Renal cortical epithelial cell (primary cell): ENCODE measurements around the gene PIK3R1. TPM values are rescaled to one million over a fixed set of nuclear protein-coding genes. Genes with fewer than 3 reads are reported as not detected.
"Not testable (repeated sequence)": the region's sequence is repeated elsewhere in the genome, so short reads cannot be mapped to it uniquely, and the experiment has no call there.

Source experiments
- DNase-seq: peaks from one replicate; pipeline ENCODE4 v3.0.0-alpha.2; 2011; ENCODE audit warnings: low read depth
- total RNA-seq: library from RNA; depleted of rRNA; stranded (reverse); fragments of >200 nt; gene quantifications from 2 replicates; pipeline ENCODE4 v1.2.3, GENCODE V29; 2014

PIK3R1 gene
- total RNA-seq, 1 donor from 2014 or later = 76.5 TPM

DNA sequence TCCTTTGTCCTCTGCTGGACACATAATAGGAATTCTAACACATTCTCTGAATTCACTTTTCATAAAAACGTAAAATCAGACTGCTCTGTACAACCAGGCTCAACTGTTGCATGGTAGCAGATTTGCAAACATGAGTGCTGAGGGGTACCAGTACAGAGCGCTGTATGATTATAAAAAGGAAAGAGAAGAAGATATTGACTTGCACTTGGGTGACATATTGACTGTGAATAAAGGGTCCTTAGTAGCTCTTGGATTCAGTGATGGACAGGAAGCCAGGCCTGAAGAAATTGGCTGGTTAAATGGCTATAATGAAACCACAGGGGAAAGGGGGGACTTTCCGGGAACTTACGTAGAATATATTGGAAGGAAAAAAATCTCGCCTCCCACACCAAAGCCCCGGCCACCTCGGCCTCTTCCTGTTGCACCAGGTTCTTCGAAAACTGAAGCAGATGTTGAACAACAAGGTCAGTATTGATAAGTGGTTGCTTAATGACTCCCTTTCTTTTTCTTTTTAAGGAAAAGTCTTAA lies 11.1 kb downstream of the PIK3R1 start:
- DNase-seq = no peak

GRCh38 chr5:68227532-68228160 lies 12.1 kb downstream of the PIK3R1 start:
- DNase-seq = no peak

DNA sequence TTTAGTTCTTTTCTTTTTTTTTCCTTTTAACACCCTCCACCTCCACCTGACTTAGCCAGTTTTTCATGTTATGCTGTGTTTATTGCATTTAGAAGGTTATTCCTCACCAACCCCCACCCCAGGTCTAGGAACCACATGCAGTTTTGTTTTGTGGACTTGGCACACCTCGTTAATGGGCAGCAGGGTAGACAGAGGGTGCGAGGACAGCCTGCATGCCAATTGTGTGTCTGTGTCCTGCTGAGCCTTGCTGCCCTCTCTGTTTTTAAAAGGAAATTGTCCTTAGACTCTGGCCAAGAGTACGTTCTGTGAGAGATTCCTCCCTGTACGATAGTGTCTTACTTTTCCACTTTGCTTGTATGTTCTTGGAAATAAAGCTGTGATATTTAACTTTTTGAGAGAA lies 13.9 kb downstream of the PIK3R1 start:
- no peak for DNase-seq

- no peak for DNase-seq
Measured at GRCh38 chr5:68230285-68230684, 14.7 kb downstream of the PIK3R1 start.

- DNase-seq = no peak
Measured at GRCh38 chr5:68231414-68232076, 16.0 kb downstream of the PIK3R1 start.

GRCh38 chr5:68232277-68232676 lies 16.7 kb downstream of the PIK3R1 start:
- DNase-seq = no peak

DNA sequence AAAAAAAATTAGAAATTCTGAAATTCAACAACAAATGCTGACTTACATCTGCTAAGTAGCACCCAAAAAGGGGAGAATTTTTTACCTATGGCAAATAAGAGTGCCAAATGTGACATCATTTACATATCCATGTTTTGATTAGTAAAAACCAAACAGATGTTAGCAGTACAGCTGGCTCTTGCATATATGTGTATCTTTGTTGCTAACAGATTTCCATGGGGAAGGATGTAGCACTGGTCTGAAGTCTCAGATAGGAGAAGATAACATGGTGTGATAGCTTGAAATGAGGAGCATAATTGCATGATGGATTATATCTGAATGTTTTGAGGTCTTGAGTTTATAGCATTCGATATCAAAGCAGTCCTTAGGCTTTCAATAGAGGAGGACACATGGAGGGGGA lies 17.5 kb downstream of the PIK3R1 start:
- DNase-seq = no peak

- not testable (repeated sequence) for DNase-seq
Measured at GRCh38 chr5:68235229-68235628, 19.7 kb downstream of the PIK3R1 start.

GRCh38 chr5:68237715-68238114 lies 22.2 kb downstream of the PIK3R1 start:
- DNase-seq = no peak

- peak; percentile 84 for DNase-seq
Measured at GRCh38 chr5:68239487-68239886, 23.9 kb downstream of the PIK3R1 start.

DNA sequence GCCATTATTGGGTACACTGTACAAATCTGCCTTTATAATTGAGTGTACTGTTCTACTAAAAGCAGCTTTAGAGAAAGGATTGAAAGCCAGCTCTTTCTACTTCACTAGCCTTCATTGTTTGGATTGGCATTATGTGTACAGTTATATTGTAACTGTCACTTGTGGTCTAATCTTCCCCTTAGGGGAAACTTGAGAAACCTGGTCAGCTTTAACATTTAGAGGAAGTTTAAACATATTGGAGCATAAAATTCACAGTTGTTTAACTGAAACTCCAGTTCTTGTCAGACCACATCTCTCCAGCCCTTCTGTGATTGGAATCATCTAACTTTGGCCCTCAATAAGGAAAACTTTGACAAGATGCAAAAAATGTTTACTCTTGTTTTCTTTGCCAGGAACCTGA lies 24.6 kb downstream of the PIK3R1 start:
- peak; percentile 75 for DNase-seq

DNA sequence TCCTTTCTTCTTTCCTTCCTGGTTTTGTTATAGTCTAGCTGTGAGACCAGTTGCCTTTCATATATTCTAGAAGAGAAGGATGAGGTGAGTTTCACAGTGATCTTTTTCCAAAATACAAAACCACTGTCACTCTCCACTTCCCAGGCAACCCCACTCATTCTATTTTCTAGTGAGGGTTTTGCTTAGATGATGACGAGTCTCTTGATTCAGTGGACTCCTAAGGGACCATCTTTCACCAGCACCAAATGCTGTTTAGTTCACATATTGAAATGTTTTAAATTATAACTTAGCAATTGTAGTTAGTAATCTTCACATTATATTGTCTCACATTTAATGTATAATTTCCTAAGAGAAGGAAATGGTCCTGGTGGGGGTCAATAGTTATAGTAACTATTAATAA lies 25.2 kb downstream of the PIK3R1 start:
- no peak for DNase-seq

- DNase-seq = peak; percentile 89
Measured at GRCh38 chr5:68242743-68243142, 27.2 kb downstream of the PIK3R1 start.

DNA sequence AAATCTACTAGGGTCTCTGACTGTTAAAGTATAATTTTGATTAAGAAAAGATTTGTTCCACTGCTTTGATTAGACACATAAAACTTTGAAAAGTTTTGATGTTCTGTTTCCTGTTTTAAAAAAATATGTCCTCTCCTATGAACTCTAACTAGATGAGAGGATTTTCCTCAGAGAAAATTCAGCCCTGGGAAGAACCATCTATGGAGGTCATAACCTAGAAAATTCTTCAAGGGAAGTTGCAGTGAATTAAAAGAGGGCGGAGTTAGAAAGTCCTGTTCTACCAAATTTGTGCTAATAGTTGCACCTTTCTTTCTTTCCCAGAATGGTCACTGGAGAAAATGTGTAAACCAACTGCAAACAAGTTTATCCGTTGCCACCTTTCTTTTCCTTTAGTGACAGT lies 27.7 kb downstream of the PIK3R1 start:
- no peak for DNase-seq

DNA sequence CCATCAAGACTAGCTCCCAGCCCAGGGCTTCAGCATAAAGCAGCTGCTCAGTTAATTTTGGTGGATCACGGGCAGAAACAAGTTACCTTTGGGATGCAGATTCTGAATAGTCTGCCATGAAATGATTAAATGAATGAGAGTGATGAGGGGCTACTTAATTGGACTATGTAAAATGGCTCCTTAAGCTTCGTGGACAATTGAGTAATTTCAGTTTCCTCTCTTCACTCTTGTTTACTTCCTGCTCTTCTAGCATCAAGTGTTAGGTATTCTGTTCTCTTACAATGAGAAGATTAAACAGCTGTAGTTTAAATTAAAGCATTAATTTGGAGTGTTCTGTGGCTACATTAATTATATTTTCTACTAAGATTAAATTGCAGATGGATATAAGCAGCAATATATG lies 28.1 kb downstream of the PIK3R1 start:
- no peak for DNase-seq

GRCh38 chr5:68245319-68245718 lies 29.8 kb downstream of the PIK3R1 start:
- DNase-seq = peak; percentile 88

DNA sequence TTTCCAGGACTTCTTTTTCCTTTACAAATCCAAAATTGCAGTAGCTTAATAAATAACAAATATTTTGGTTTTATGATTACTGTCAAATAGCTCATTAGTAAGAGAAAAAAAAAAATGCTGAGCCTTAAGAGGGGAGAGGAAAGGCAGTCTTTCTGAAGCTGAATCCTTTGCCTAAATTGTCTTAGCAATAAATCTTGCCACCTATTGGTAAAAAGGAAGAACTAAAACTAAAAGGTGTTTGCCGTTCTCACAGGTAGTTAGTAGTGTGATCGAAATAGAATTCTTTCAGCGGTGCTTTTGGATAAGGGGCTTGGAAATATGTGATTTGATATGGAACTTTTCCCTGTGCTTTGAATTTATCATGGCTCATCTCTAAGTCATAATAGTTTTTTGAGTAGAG lies 31.2 kb downstream of the PIK3R1 start:
- no peak for DNase-seq

- DNase-seq = no peak
Measured at GRCh38 chr5:68247627-68248026, 32.1 kb downstream of the PIK3R1 start.

DNA sequence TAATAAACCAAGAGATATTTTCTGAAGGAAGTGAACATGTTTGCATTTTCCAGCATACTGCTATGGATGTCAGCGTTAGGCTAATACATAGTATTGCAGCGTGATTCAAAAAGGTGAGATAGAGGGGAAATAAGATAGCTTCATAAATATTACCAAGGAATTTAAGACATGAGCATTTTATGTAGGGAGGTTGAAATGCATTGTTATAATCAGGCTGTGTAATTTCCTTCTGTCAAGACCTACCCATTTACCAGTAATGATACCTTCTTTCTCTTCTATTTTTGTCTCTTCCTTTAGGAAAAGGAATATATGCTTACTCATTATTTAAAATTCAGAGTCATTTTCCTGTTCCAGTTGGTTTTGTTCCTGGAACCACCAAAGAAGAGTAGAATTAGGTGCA lies 33.3 kb downstream of the PIK3R1 start:
- no peak for DNase-seq

- DNase-seq = no peak
Measured at GRCh38 chr5:68249520-68249919, 34.0 kb downstream of the PIK3R1 start.

GRCh38 chr5:68250661-68251298 lies 35.2 kb downstream of the PIK3R1 start:
- DNase-seq = no peak

DNA sequence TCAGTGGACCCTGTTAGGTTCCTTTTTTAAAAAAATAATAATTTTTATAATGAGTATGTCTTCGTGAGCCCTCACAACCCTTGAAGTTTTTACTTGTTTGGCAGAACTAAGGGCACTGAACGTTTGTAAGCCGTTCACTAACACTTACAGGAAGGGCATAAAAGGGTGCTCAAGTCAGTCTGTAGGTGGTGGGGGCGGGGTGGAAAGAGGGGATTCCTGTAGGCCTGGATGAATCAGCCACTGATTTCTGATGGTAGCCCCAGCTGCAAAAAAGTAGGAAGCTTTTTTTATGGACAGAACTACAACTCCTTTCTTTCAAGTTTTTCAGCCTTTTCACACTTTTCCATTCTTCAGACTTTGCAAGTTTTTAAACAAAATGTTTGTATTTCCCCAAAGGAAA lies 35.8 kb downstream of the PIK3R1 start:
- peak; percentile 37 for DNase-seq
